H1 (cell line): ENCODE results near the gene BTD. TPM values are rescaled to one million over a fixed set of nuclear protein-coding genes. Genes with fewer than 3 reads are reported as not detected.

ENCODE experiments used
- CTCF ChIA-PET: fragments of 300-600 bp; sonication (Branson Sonifier 250); formaldehyde crosslinking; loops from one replicate; lab custom pipeline; 2021; ENCODE audit not compliant: partially characterized antibody; lab: Charles Lee
- POLR2A ChIA-PET: fragments of 300-600 bp; sonication (Branson Sonifier 250); formaldehyde crosslinking; loops from one replicate; lab custom pipeline; 2021; ENCODE audit warnings: inconsistent platforms; ENCODE audit not compliant: partially characterized antibody; lab: Charles Lee
- DNase-seq, 2 experiments: peaks; one replicate each; pipeline versions ENCODE4 v3.0.0 to v3.0.0-alpha.2; 2010 to 2022; ENCODE audit warnings: low spot score in 2 of 2, low read depth in 1 of 2, mixed read lengths in 1 of 2
- FAIRE-seq: peaks from 2 replicates; lab custom pipeline; 2011; peaks lifted over from hg19 to GRCh38; lab: Jason Lieb, UNC
- H2AFZ ChIP-seq: 2 replicates; pipeline ENCODE4 v1.8.1; 2012; ENCODE audit warnings: low read length, inconsistent platforms
- H2AK5ac ChIP-seq: 2 replicates; pipeline ENCODE4 v1.6.1; 2013; ENCODE audit warnings: low read depth, low read length
- H2BK120ac ChIP-seq: replicated peaks from 2 replicates; pipeline ENCODE3; 2013; ENCODE audit warnings: low read depth, low read length, inconsistent platforms
- H2BK12ac ChIP-seq: 2 replicates; pipeline ENCODE4 v1.6.1; 2013; ENCODE audit warnings: low read depth, low read length
- H2BK15ac ChIP-seq: 2 replicates; pipeline ENCODE4 v1.6.1; 2013; ENCODE audit warnings: low read length
- H2BK20ac ChIP-seq: 2 replicates; pipeline ENCODE4 v1.6.1; 2013; ENCODE audit warnings: low read length
- H2BK5ac ChIP-seq: 2 replicates; pipeline ENCODE4 v1.6.1; 2013; ENCODE audit warnings: low read depth, low read length
- H3K14ac ChIP-seq: 2 replicates; pipeline ENCODE4 v1.6.1; 2013; ENCODE audit warnings: inconsistent platforms; ENCODE audit not compliant: insufficient read length
- H3K18ac ChIP-seq: 2 replicates; pipeline ENCODE4 v1.6.1; 2013; ENCODE audit warnings: low read length; ENCODE audit errors: extremely low read depth
- H3K23ac ChIP-seq: 2 replicates; pipeline ENCODE4 v1.6.1; 2013; ENCODE audit warnings: inconsistent platforms; ENCODE audit not compliant: insufficient read length
- H3K23me2 ChIP-seq: 2 replicates; pipeline ENCODE4 v1.6.1; 2013; ENCODE audit warnings: low read depth, low read length
- H3K27ac ChIP-seq: 2 replicates; pipeline ENCODE4 v1.6.1; 2011; ENCODE audit warnings: low read depth, low read length, inconsistent platforms
- H3K27me3 ChIP-seq, 4 experiments: replicated peaks in 1 of 4; 1 replicate in 1 of 4; 2 replicates in 3 of 4; pipeline versions ENCODE4 v1.6.1 to v1.8.1; 2011 to 2013; ENCODE audit warnings: low read length in 3 of 4, mild to moderate bottlenecking in 3 of 4, inconsistent platforms in 2 of 4, mixed read lengths in 2 of 4, moderate library complexity in 1 of 4; ENCODE audit not compliant: control insufficient read depth in 3 of 4, insufficient read depth in 3 of 4; ENCODE audit errors: extremely low read depth in 1 of 4
- H3K36me3 ChIP-seq, 4 experiments: 2 replicates each; pipeline versions ENCODE4 v1.6.1 to v1.8.1; 2011 to 2013; ENCODE audit warnings: mild to moderate bottlenecking in 4 of 4, low read length in 3 of 4, moderate library complexity in 2 of 4, control low read depth in 1 of 4, inconsistent platforms in 1 of 4; ENCODE audit not compliant: insufficient read depth in 4 of 4, control insufficient read depth in 2 of 4
- H3K4ac ChIP-seq: replicated peaks from 2 replicates; pipeline ENCODE3; 2013; ENCODE audit warnings: low read length, low read depth, mixed read lengths, inconsistent platforms; ENCODE audit not compliant: insufficient read length
- H3K4me1 ChIP-seq, 4 experiments: replicated peaks in 1 of 4; 1 replicate in 1 of 4; 2 replicates in 3 of 4; pipeline versions ENCODE4 v1.6.1 to v1.8.1; 2011 to 2013; ENCODE audit warnings: low read length in 3 of 4, inconsistent platforms in 2 of 4, mixed read lengths in 1 of 4; ENCODE audit not compliant: insufficient read depth in 4 of 4, control insufficient read depth in 3 of 4
- H3K4me2 ChIP-seq, 2 experiments: 2 replicates each; pipeline versions ENCODE4 v1.6.1 to v1.8.1; 2011 to 2013; ENCODE audit warnings: low read depth in 2 of 2, low read length in 2 of 2, control low read depth in 1 of 2, inconsistent platforms in 1 of 2, mild to moderate bottlenecking in 1 of 2; ENCODE audit not compliant: insufficient read depth in 1 of 2
- H3K4me3 ChIP-seq, 4 experiments: fragments of 200-600, 300-600 bp in 1 of 4; sonication (generic), shearing (Covaris generic), sonication (Bioruptor Twin) in 1 of 4; 2 replicates each; pipeline versions ENCODE4 v1.5.1 to v1.8.1; 2011 to 2016; ENCODE audit warnings: low read length in 4 of 4, low read depth in 3 of 4, control low read depth in 2 of 4, inconsistent platforms in 2 of 4, mild to moderate bottlenecking in 2 of 4, mixed read lengths in 1 of 4, moderate library complexity in 1 of 4; ENCODE audit not compliant: insufficient read depth in 2 of 4; ENCODE audit errors: extremely low read depth in 1 of 4
- H3K56ac ChIP-seq: replicated peaks from 2 replicates; pipeline ENCODE3; 2013; ENCODE audit warnings: low read depth, mild to moderate bottlenecking, mixed read lengths, low read length, inconsistent platforms; ENCODE audit not compliant: insufficient read length
- H3K79me1 ChIP-seq: 2 replicates; pipeline ENCODE4 v1.6.1; 2013; ENCODE audit warnings: low read depth, low read length, control low read depth
- H3K79me2 ChIP-seq, 2 experiments: 2 replicates each; pipeline versions ENCODE4 v1.6.1 to v1.8.1; 2012 to 2013; ENCODE audit warnings: low read length in 2 of 2, mild to moderate bottlenecking in 2 of 2, inconsistent platforms in 1 of 2; ENCODE audit not compliant: insufficient read depth in 2 of 2, control insufficient read depth in 1 of 2
- H3K9ac ChIP-seq, 4 experiments: replicated peaks in 1 of 4; 1 replicate in 1 of 4; 2 replicates in 3 of 4; pipeline versions ENCODE4 v1.6.1 to v1.8.1; 2011 to 2013; ENCODE audit warnings: low read depth in 3 of 4, low read length in 3 of 4, control low read depth in 2 of 4, mild to moderate bottlenecking in 2 of 4, moderate library complexity in 2 of 4, inconsistent platforms in 1 of 4; ENCODE audit errors: extremely low read depth in 1 of 4
- H3K9me3 ChIP-seq, 2 experiments: 2 replicates each; pipeline versions ENCODE4 v1.6.1 to v1.8.1; 2012 to 2013; ENCODE audit warnings: mild to moderate bottlenecking in 2 of 2, moderate library complexity in 2 of 2, control low read depth in 1 of 2, inconsistent platforms in 1 of 2, low read depth in 1 of 2, low read length in 1 of 2, mixed read lengths in 1 of 2; ENCODE audit not compliant: insufficient read depth in 2 of 2
- H4K20me1 ChIP-seq, 2 experiments: replicated peaks in 1 of 2; 2 replicates each; pipeline versions ENCODE3 to v1.8.1; 2011 to 2013; ENCODE audit warnings: inconsistent platforms in 2 of 2, low read length in 2 of 2, mild to moderate bottlenecking in 1 of 2; ENCODE audit not compliant: insufficient read depth in 2 of 2, control insufficient read depth in 1 of 2
- H4K5ac ChIP-seq: 2 replicates; pipeline ENCODE4 v1.6.1; 2013; ENCODE audit warnings: low read length, low read depth, mixed read lengths, inconsistent platforms; ENCODE audit not compliant: insufficient read length
- H4K8ac ChIP-seq: 2 replicates; pipeline ENCODE4 v1.8.0; 2013; ENCODE audit warnings: mild to moderate bottlenecking, moderate library complexity, low read length, inconsistent platforms; ENCODE audit not compliant: insufficient read depth; ENCODE audit errors: extremely low read depth
- H4K91ac ChIP-seq: replicated peaks from 2 replicates; pipeline ENCODE3; 2013; ENCODE audit warnings: low read length, mixed read lengths, inconsistent platforms; ENCODE audit not compliant: insufficient read length
- CTCF ChIP-seq, 3 experiments: IDR thresholded peaks; 1 replicate in 2 of 3; 2 replicates in 1 of 3; pipeline versions ENCODE4 v1.5.1 to v1.6.1; 2011; ENCODE audit warnings: low read length in 3 of 3, mild to moderate bottlenecking in 3 of 3, inconsistent platforms in 2 of 3, low read depth in 1 of 3, moderate library complexity in 1 of 3; ENCODE audit not compliant: insufficient read depth in 1 of 3; ENCODE audit errors: control extremely low read depth in 1 of 3
- HDAC6 ChIP-seq: IDR thresholded peaks from one replicate; pipeline ENCODE4 v1.7.1; 2012; ENCODE audit warnings: low read depth, mild to moderate bottlenecking, inconsistent platforms, low read length, moderate library complexity
- WGBS, 2 experiments: shearing (Covaris generic) in 1 of 2; methylation state at CpG; one replicate each; pipeline versions ENCODE4 v1.1.6 to v1.1.7; 2013 to 2015; ENCODE audit warnings: low lambda C conversion rate in 2 of 2, mixed read lengths in 2 of 2, inconsistent platforms in 1 of 2, low coverage in 1 of 2, missing lambda C conversion rate in 1 of 2; ENCODE audit not compliant: insufficient replicate concordance in 2 of 2, insufficient coverage in 1 of 2, insufficient read length in 1 of 2; ENCODE audit errors: extremely low coverage in 1 of 2, missing lambda C conversion rate in 1 of 2; 5-methylcytosine and 5-hydroxymethylcytosine counted together
- polyA plus RNA-seq, 7 experiments: library from polyadenylated mRNA; depleted of rRNA in 3 of 7; stranded (reverse) in 5 of 7; unstranded in 2 of 7; fragments of >200 nt in 5 of 7; fragments of 200-250 nt in 2 of 7; gene quantifications; 1 replicate in 5 of 7; 2 replicates in 1 of 7; 4 replicates in 1 of 7; pipeline versions ENCODE4 v1.2.1 to v1.2.3, GENCODE V29; 2011 to 2013; ENCODE audit warnings: missing spikeins in 2 of 7, mixed read lengths in 2 of 7
- total RNA-seq: library from RNA; stranded (reverse); fragmentation: NEBNext Ultra II Directional; extraction: Animal tissue kit (Norgen Biotek cat#: 25700); gene quantifications from 2 replicates; pipeline ENCODE4 v1.2.1, GENCODE V29; 2021

The BTD gene
- total and polyA plus RNA-seq, 2 of the 8 experiments (the other 6 are each of a cell fraction or from before 2014, with no cell fraction given), result 21.8 to 36.7 TPM

- Histone ChIP-seq H3K23me2 (no peaks in the 10 kb centered on the region), H2BK15ac (peak overlapping the region; percentile 19; the same call in 1 of the 2 replicates), H2BK120ac (peak overlapping the region; percentile 55), H3K18ac (peak overlapping the region; percentile 97), H4K5ac (peak overlapping the region; percentile 78), H3K23ac (no peak overlapping the region), H4K8ac (peak overlapping the region; percentile 53; the same call in 1 of the 2 replicates), H3K9me3 (no peaks in the 10 kb centered on the region), H3K4me2 (peak overlapping the region in 1 of 2 experiments; percentile 59; a peak in 1 of 4 replicates), H3K4me1 (peaks cover 15 to 47% (median 28%) of the 10 kb centered on the region in 4 experiments), H2BK12ac (peak overlapping the region; percentile 98), H3K56ac (no peak overlapping the region), H3K27me3 (no peaks in the 10 kb centered on the region), H4K20me1 (no peaks in the 10 kb centered on the region), H3K4me3 (no peak overlapping the region), H3K14ac (peak overlapping the region; percentile 16), H2AK5ac (peak overlapping the region; percentile 96), H3K9ac (no peak overlapping the region), H3K79me1 (no peaks in the 10 kb centered on the region), H2BK5ac (peak overlapping the region; percentile 96), H3K79me2 (no peaks in the 10 kb centered on the region), H2BK20ac (peak overlapping the region; percentile 99), H3K4ac (peak overlapping the region; percentile 94), H3K27ac (peak overlapping the region; percentile 54; the same call in 1 of the 2 replicates), H3K36me3 (no peaks in the 10 kb centered on the region), H2AFZ (no peak overlapping the region), H4K91ac (peak overlapping the region; percentile 94)
- TF ChIP-seq HDAC6 (no peak), CTCF (IDR thresholded peaks at IDR 0.05; ENCODE audit: control extremely low read depth in 1 of 3, insufficient read depth in 1 of 3, low read depth in 1 of 3, low read length in 3 of 3) (peak in 1 of 3 experiments; percentile 11; a peak in 1 of 4 replicates)
- ChIA-PET CTCF (interaction anchor here (1.2 to 1.5 kb wide), 5 partner anchors 12 to 83 kb away, joined by 3 to 8 read pairs (median 4); no protein-coding TSS in a partner anchor), POLR2A (interaction anchor here (3.2 kb wide), 1 partner anchor 30 kb away, joined by 12 read pairs; the partner anchor contains the start of genes BTD and HACL1)
- DNase-seq, result no peak
- FAIRE-seq, result no peak
- WGBS, 2 experiments, result 81% methylated on average over 12 of the region's 12 CpGs; no CpG with 5 or more reads in 1 of the 2 experiments
Measured at GRCh38 chr3:15631426-15632211, 30.1 kb downstream of the BTD start.
